Skin epidermis (tissue), 12 donors: Measurements from ENCODE around the gene MYO1G.
A peak's percentile ranks its signal among the peaks of the same experiment; 100 is the strongest.
"Not testable (repeated sequence)": the region's sequence is repeated elsewhere in the genome, so short reads cannot be mapped to it uniquely, and the experiment has no call there.

Experiments used
- H3K27ac ChIP-seq, 21 experiments: fragments of 200-600 bp; sonication (generic) in 11 of 21; one replicate each; pipeline ENCODE4 v1.5.0; 2020; ENCODE audit warnings: mild to moderate bottlenecking in 3 of 21, inconsistent platforms in 2 of 21, moderate library complexity in 2 of 21
- H3K4me3 ChIP-seq, 7 experiments: fragments of 200-600 bp; sonication (generic) in 2 of 7; one replicate each; pipeline ENCODE4 v1.5.0; 2020; ENCODE audit warnings: inconsistent platforms in 2 of 7, mild to moderate bottlenecking in 2 of 7, moderate library complexity in 1 of 7

Gene MYO1G

GRCh38 chr7:44978511-44979366 lies at the start of gene MYO1G:
MYO1G (minus strand) TSS chr7:44979015; CDS start chr7:44978961, 54 bp downstream.
- Histone ChIP-seq H3K27ac (peak within 1 kb of the TSS in 20 of 21 experiments; percentile 34 to 93 (median 80)), H3K4me3 (peak within 1 kb of the TSS; percentile 23 to 44 (median 28))

- peak overlapping the region in 19 of 21 experiments; percentile 4 to 99 (median 75) for H3K27ac ChIP-seq
- peak overlapping the region; percentile 19 to 38 (median 33) for H3K4me3 ChIP-seq
These were observed 49.5 kb upstream of the MYO1G start for GRCh38 chr7:45028138-45028919.

GRCh38 chr7:45027774-45028114 lies 48.9 kb upstream of the MYO1G start:
- H3K4me3 ChIP-seq, result peak overlapping the region; percentile 19 to 38 (median 33)
- peak overlapping the region in 19 of 21 experiments; percentile 4 to 99 (median 75) for H3K27ac ChIP-seq

GRCh38 chr7:45026984-45027773 lies 48.4 kb upstream of the MYO1G start:
- peak overlapping the region; percentile 19 to 38 (median 33) for H3K4me3 ChIP-seq
- peak overlapping the region in 20 of 21 experiments; percentile 8 to 99 (median 72) for H3K27ac ChIP-seq

- H3K27ac ChIP-seq, result peak overlapping the region in 8 of 21 experiments; percentile 11 to 99 (median 90)
- H3K4me3 ChIP-seq, result no peak overlapping the region
These were observed 47.2 kb upstream of the MYO1G start for GRCh38 chr7:45026013-45026412.

- peak overlapping the region in 7 of 21 experiments; percentile 11 to 99 (median 88) for H3K27ac ChIP-seq
- not testable (repeated sequence) for H3K4me3 ChIP-seq
These were observed 46.7 kb upstream of the MYO1G start for GRCh38 chr7:45025473-45025872.

- Histone ChIP-seq H3K27ac (peak overlapping the region in 1 of 21 experiments; percentile 10), H3K4me3 (no peak overlapping the region)
These were observed 45.4 kb upstream of the MYO1G start for GRCh38 chr7:45024126-45024744.

GRCh38 chr7:45021604-45022296 lies 42.9 kb upstream of the MYO1G start:
- Histone ChIP-seq H3K4me3 (no peak overlapping the region), H3K27ac (peak overlapping the region in 1 of 21 experiments; percentile 37)

GRCh38 chr7:45020915-45021314 lies 42.1 kb upstream of the MYO1G start:
- peak overlapping the region in 1 of 21 experiments; percentile 59 for H3K27ac ChIP-seq
- H3K4me3 ChIP-seq, result no peak overlapping the region

GRCh38 chr7:45017253-45017652 lies 38.4 kb upstream of the MYO1G start:
- Histone ChIP-seq H3K27ac (no peak overlapping the region), H3K4me3 (no peak overlapping the region)

GRCh38 chr7:45015313-45015712 lies 36.5 kb upstream of the MYO1G start:
- no peak overlapping the region for H3K4me3 ChIP-seq
- H3K27ac ChIP-seq, result no peak overlapping the region

GRCh38 chr7:45013465-45013967 lies 34.7 kb upstream of the MYO1G start:
- Histone ChIP-seq H3K4me3 (no peak overlapping the region), H3K27ac (no peak overlapping the region)

GRCh38 chr7:45007571-45008328 lies 28.9 kb upstream of the MYO1G start:
- Histone ChIP-seq H3K27ac (no peak overlapping the region), H3K4me3 (no peak overlapping the region)

GRCh38 chr7:45007106-45007505 lies 28.3 kb upstream of the MYO1G start:
- Histone ChIP-seq H3K4me3 (no peak overlapping the region), H3K27ac (no peak overlapping the region)

GRCh38 chr7:45003789-45004188 lies 25.0 kb upstream of the MYO1G start:
- no peak overlapping the region for H3K4me3 ChIP-seq
- no peak overlapping the region for H3K27ac ChIP-seq

GRCh38 chr7:45001826-45002225 lies 23.0 kb upstream of the MYO1G start:
- H3K27ac ChIP-seq, result peak overlapping the region in 7 of 21 experiments; percentile 91 to 98 (median 95)
- H3K4me3 ChIP-seq, result peak overlapping the region in 3 of 7 experiments; percentile 86 to 90 (median 87)

GRCh38 chr7:45001138-45001694 lies 22.4 kb upstream of the MYO1G start:
- Histone ChIP-seq H3K4me3 (peak overlapping the region; percentile 64 to 90 (median 87)), H3K27ac (peak overlapping the region in 16 of 21 experiments; percentile 87 to 98 (median 94))
